NCI-H2107 treated with DMSO at 0.1 percent for 48 hours (cell line): ENCODE measurements around the gene GFOD1.

Experiments
- DNase-seq: peaks from one replicate; lab custom pipeline; 2025; ENCODE audit not compliant: unreplicated experiment; lab: John Stamatoyannopoulos, UW

The GFOD1 gene

GRCh38 chr6:13486679-13487121, 700 bp downstream of the GFOD1 start:
- DNase-seq, result no peak

GRCh38 chr6:13485923-13486562, 1.4 kb downstream of the GFOD1 start:
- peak; percentile 34 for DNase-seq

GRCh38 chr6:13485303-13485702, 2.1 kb downstream of the GFOD1 start:
- DNase-seq, result no peak

GRCh38 chr6:13484827-13485226, 2.6 kb downstream of the GFOD1 start:
- no peak for DNase-seq

- DNase-seq, result no peak
Measured at GRCh38 chr6:13484138-13484708, 3.2 kb downstream of the GFOD1 start.

GRCh38 chr6:13480631-13481501, 6.5 kb downstream of the GFOD1 start:
- DNase-seq, result no peak

- DNase-seq, result no peak
Measured at GRCh38 chr6:13479971-13480434, 7.4 kb downstream of the GFOD1 start.

GRCh38 chr6:13479206-13479800, 8.1 kb downstream of the GFOD1 start:
- DNase-seq, result no peak

- no peak for DNase-seq
Measured at GRCh38 chr6:13478525-13478966, 8.9 kb downstream of the GFOD1 start.

- no peak for DNase-seq
Measured at GRCh38 chr6:13474787-13475186, 12.6 kb downstream of the GFOD1 start.

GRCh38 chr6:13474360-13474759, 13.0 kb downstream of the GFOD1 start:
- no peak for DNase-seq

- DNase-seq, result no peak
Measured at GRCh38 chr6:13473768-13474165, 13.6 kb downstream of the GFOD1 start.

GRCh38 chr6:13472976-13473767, 14.2 kb downstream of the GFOD1 start:
- DNase-seq, result no peak

GRCh38 chr6:13472099-13472498, 15.3 kb downstream of the GFOD1 start:
- no peak for DNase-seq

- no peak for DNase-seq
Measured at GRCh38 chr6:13471184-13471583, 16.2 kb downstream of the GFOD1 start.

GRCh38 chr6:13470238-13471140, 16.9 kb downstream of the GFOD1 start:
- peak; percentile 48 for DNase-seq

- DNase-seq, result no peak
Measured at GRCh38 chr6:13469693-13470092, 17.7 kb downstream of the GFOD1 start.

- no peak for DNase-seq
Measured at GRCh38 chr6:13468839-13469238, 18.6 kb downstream of the GFOD1 start.

GRCh38 chr6:13467216-13467600, 20.2 kb downstream of the GFOD1 start:
- no peak for DNase-seq
